GM19438 (cell line): Measurements from ENCODE around the gene PMM1.
A peak's percentile ranks its signal among the peaks of the same experiment; 100 is the strongest.
"Not testable (repeated sequence)": the region's sequence is repeated elsewhere in the genome, so short reads cannot be mapped to it uniquely, and the experiment has no call there.

Experiments used
- ATAC-seq: cut with Tn5 transposase; IDR thresholded peaks from one replicate; pipeline ENCODE4 v1.9.1; 2021; ENCODE audit warnings: low read depth; ENCODE audit not compliant: unreplicated experiment

Gene PMM1

DNA sequence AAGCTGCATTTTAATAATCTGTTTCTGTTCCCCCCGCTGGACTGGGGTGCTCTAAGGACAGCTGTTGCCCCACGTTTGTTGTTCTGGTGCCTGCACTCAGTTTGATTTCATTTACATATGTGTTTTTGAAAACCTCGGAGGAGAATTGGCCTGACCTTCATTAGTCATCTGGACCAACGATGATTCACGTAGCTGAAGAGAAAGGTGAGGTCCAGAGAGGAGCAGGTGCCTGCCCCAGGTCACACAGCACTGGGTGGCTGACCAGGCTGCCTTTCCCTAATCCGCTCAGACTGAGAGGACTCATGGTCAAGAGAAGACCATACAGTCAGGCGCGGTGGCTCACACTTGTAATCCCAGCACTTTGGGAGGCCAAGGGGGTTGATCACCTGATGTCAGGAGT is 25.1 kb downstream of the PMM1 start:
- ATAC-seq = no peak

DNA sequence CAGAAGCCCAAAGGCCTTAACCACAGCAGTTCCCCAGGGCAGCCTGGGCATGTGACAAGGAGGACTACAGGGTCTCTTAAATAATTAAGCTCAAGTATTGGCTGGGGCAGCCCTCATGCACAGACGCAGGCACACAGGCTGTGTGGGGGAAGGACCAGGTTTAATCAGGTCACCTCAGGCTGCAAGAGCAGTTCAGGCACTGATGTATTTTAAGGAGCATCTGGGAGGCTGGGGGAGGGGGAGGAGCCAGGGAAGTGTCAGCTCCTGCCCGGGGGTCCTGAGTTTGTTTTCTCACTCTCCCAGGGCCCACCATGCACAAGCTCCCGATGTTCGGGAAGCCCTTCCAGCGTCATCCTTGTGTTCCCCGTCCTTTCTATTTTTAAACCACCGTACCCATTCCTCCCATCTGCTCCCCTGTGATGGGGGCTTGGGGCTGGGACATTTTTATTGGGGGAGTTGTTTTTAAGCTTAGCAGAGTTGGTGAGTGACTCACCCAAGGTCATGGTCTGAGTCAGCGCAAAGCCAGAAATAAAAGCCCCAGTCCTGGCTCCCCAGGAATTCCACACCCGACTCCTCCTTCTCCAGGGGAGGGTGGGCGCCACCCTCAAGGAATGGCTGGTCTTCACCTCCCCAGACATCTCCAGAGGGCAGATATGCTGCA is 26.5 kb downstream of the PMM1 start:
- ATAC-seq = no peak

DNA sequence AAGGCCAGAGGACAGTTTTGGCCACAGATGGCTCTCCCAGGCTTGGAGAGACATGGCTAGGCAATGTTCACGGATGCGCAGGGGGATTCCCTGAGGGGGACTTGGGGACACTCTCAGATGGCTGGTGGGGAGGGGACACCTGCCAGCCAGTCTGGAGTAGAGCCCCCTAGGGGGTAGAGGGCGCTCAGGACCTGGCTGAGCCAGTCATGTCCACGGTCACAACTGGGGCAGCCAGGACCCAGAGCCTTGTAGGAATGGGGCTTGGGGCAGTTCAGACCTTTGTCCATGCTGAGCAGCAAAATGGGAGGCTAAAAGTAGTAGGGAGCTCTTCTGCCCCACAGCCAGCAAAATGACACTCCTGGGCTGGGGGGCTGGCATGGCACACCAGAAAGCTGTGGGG is 27.2 kb downstream of the PMM1 start:
- no peak for ATAC-seq

DNA sequence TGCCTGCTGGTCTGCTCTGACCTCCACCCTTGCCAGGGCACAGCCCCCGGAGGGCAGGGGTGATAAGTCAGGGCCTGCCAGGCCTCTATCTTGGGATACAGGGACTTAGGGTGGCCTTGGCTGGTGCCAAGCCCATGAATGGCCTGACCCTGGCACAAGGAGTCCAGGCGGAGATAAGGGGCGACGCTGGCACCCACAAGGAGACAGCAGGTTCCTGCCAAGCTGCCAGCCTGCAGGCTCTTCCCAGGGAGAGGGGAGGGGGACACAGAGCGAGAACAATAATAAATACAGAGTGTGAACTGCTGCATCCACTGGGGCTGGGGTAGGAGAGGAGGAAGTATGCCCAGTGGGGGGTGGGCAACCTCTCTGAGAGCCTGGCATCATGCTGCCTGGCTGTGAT is 27.9 kb downstream of the PMM1 start:
- ATAC-seq = no peak

DNA sequence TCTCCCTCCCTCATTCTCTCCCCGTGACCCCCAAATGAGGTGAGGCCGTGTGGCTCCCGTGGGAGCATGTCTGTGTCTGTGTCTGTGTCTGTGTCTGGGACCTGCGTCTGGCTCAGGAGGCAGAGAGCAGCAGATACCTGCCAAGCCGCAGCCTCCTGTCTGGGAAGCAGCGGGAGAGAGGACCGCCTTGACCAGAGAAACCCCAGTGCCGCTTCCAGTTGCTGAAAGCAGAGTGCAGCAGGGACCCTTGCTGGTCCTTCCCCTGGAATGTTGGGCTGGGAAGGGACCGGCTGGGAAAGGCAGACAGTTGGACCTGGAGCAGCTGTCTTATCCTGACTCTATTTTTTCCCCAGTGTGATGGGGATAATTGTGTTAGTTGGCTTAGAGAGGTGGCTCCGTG is 28.3 kb downstream of the PMM1 start:
- no peak for ATAC-seq

DNA sequence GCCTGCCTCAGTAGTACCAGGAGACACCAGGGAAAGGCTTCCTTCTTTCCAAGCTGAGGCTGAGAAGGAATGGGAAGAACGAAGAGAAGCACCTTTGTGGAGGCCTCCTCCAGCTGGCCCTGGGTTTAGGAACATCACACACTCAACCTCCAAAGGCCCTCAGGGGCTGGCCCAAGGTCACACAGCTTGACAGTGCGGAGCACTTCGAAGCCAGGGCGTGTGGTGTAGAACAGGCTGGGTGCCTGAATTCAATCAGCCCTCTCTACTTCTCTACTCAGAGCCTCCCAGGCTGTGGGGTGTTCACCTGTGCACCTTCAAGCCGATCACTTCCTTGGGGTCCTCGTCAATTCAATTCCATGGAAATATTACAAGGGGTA is 29.6 kb downstream of the PMM1 start:
- ATAC-seq = no peak

DNA sequence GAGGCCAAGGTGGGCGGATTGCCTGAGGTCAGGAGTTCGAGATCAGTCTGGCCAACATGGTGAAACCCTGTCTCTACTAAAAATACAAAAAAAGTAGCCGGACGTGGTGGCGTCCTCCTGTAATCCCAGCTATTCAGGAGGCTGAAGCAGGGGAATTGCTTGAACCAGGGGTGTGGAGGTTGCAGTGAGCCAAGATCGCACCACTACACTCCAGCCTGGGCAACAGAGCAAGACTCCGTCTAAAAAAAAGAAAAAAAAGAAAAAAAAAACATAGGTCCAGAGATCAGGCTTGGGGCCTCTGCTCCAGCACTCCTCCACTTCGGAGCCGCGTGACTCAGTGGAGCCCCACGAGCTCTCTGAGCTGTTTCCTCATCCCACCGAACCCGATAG is 31.4 kb downstream of the PMM1 start:
- ATAC-seq = not testable (repeated sequence)

DNA sequence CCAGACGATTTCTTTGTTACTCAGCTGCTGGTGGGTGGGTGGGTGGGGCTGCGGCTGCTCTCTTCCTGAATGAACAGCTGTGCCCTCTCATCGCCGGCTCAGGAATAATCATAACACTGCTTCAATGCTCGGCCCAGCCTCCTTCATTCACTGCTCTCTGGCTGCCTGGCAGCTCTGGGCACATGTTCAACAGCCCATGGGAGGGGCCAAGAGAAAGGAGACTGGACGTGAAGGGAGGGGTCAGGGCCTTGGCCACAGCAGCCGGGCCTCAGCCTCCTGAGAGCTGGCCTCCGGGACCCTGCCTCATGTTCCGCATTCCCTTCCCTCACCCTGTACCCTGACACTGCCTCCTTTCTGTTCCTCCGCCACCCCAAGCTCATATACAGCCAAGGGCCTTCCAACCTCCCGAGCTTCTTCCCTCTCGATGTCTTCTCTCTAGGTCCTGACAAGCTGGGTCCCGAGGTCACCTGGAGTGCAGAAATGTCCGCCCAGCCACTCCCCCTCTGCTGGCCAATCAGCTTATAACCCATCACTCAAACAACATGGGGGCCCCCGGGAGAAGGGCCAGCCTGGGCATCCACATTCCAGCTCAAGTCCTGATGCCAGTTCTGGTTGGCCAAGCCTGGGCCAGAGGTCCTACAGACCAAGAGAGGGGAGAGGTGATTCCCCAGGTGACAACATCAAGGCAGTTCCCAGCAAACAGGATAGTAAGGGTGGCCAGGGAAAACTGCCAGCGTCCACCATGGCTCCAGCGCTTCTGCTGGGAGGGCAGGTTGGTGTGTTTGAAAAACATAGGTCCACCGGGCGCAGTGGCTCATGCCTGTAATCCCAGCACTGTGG is 32.0 kb downstream of the PMM1 start:
- ATAC-seq = no peak

DNA sequence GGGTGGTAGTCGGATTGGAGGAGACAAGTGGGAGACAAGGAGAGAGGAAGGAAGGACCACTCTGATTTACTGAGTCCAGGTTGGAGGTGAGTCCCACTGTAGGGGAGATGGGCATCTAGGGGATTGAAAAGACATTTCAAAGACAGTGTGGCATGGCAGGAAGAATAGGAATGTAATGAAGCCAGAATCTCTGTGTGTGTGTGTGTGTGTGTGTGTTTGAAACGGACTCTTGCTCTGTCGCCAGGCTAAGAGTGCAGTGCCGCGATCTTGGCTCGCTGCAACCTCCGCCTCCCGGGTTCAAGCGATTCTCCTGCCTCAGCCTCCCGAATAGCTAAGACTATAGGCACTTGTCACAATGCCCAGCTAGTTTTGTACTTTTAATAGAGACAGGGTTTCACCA is 33.1 kb downstream of the PMM1 start:
- ATAC-seq = no peak

DNA sequence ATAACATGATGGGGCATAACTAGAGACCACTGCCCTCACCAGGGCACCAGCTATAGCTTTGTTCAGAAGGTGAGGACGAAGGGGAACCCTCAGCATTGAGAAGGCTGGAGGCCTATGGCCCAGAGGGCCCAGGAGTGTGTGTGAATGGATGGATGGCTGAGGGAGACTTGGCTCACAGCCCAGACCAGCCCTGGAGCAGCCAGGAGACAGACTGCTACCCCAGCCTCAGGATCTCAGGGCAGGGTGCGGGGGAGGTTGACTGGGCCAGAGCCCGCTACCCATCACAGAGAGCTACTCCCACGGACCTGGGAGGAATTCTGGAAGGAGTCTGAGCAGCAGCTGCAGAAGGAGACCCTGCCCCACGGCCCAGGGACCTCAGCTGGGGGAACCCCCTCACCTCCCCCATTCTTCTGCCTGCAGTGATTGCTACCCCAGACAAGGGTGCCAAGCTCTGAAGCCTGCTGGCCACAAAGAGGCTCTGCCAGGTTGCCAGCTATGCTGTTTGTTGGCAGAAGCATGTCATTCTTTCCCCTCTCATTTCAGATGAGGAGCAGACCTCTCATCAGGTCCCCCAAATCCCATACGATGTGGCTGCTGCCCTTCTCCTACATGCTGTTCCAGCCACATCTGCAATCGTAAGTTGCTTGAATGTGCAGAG is 34.2 kb downstream of the PMM1 start:
- ATAC-seq = no peak

DNA sequence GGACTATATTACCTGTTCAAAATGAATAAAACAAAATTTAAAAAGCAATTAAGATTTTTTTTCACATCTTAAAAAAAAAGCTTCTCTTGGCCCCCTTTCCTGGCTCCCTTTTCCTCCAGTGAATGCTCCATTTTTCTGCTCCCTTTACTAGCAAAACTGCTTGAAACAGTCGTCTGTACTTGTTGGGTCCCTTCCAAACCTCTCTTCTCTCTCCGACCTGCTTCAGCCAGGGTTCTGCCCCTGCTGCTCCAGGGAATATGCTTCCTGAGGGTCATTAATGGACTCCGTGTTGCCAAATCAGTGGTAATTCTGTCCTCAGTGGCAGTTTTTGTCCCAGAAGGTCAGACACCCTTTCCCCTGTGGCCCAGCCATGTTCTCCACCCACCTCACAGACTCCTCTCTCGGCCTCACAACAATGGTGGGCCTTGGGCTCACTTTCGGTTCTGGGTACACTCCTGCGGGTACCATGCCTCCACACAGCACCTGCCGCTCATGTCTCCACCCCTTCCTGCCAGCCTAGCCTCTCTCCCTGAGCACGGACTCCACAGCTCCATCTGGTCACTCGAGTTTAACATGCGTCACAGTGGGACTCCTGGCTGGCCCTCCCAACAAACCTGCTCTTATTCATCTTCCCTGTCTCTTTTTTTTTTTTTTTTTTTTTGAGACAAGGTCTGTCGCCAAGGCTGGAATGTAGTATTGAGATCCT is 37.6 kb downstream of the PMM1 start:
- no peak for ATAC-seq

DNA sequence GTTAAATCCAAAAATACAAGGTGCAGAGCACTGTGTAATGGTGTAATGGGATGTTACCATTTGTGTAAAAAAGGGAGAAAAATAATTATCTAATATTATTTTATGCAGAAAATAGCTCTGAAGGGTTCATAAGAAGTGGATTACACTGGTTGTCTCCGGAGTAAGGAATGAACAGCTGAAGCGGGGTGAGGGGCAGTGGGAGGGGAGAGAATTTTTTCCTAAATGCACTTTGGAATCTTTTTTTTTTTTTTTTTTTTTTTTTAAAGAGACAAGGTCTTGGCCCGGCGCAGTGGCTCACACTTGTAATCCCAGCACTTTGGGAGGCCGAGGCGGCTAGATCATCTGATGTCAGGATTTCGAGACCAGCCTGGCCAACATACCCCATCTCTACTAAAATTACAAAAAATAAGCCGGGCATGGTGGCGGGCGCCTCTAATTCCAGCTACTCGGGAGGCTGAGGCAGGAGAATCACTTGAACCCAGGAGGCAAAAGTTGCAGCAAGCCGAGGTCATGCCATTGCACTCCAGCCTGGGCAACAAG is 38.6 kb downstream of the PMM1 start:
- no peak for ATAC-seq

DNA sequence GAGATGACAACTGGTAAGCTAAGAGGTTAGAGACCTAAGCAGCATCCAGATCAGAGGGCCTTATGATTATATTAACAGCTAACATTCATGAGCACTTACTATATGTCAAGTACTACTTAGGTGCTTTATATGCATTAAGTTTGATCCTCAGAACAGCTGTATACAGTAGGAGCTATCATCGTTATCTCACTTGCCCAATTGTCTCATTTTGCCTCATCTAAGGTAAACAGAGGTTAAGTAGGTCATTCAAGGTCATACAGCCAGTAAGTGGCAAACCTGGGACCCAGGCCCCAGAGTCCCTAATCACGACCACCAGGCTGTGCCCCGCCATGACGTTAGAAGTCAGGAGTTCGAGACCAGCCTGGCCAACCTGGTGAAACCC is 40.8 kb downstream of the PMM1 start:
- ATAC-seq = no peak

DNA sequence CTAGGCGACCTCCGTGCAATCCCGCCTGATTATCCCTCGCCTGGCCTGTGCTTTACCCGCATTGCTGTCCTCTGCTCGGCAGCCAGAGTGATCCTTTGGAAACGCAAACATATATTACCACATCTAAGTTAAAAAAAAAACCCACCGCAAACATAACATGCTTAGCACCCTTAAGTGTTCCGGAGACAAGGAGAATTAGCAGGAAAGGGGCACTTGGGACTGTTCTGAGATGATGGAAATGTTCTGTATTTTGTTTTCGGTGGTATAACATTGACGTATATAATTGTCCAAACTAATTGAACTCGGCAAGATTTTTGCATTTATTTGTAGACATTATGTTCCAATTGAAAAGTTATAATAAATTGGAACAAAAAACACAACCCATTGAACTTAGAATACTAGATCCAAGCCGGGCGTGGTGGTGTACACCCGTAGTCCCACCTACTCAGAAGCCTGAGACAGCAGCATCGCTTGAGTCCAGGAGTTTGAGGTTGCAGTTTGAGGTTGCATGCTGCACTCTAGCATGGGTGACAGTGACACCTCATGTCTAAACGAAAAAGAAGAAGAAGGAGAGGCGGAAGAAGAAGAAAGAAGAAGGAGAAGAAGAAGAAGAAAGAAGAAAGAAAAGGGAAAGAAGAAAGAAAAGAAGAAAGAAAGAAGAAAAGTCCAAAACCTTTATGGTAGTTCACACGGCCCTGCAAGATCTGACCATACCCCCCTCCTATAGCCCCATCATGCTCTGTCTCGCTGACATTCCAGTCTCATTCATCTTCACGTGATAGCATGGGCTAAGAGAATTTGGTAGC is 44.8 kb downstream of the PMM1 start:
- no peak for ATAC-seq

DNA sequence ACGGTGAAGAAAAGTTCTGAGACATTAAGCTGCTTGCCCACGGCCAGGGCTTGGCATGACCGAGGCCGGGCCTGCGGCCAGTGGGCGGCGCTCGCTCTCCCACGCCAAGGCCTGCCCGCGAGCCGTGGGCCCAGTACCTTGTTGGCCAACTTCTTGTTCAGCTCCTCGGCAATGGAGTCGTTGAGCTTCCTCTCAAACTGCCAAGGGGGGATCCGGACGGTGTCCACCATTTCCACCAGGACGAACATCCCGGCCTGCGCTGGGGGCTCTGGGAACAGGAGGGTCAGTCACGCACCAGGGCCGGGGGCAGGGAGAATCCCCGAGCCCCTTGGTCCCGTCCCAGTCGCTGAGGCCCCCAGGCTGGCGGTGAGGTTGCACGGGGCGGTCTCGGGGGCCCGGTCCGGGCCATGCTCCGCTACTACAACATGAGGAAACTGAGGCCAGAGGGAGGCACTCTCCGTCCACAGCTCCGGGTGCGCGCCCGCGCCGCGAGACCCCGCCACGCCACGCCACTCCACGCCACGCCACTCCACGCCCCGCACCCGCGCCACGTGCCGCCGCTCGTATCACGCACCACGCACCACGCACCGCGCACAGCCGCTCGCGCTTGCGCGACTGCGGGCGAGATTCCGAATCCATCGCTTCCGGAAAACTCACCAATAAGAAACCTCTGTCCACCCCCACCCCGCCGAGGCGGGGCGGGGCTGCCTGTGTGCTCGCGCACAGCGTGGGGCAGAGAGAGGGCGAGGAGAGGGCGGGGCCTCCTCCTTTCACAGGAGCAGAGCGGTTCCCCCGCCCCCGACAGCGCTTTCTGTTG is 45.6 kb downstream of the PMM1 start, which contains the start of gene POLR3H:
POLR3H (minus strand) TSS at position 617 of the 817 bp plus-strand sequence; CDS start at position 248, 369 bp downstream.
- ATAC-seq = peak; percentile 88

DNA sequence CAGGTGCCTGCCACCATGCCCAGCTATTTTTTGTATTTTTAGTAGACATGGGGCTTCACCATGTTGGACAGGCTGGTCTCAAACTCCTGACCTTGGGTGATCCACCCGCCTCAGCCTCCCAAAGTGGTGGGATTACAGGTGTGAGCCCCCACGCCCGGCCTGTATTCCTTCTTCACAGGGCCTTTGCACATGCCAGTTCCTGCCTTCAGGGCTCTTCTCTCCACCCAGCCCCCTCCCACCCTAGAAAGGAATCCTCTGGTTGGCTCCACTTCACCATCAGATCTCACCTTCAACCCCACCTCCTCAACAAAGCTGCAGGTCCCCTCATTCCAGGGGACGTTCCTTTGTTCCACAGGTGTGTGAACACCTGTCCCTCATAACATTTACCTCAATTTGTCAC is 47.4 kb downstream of the PMM1 start:
- no peak for ATAC-seq

DNA sequence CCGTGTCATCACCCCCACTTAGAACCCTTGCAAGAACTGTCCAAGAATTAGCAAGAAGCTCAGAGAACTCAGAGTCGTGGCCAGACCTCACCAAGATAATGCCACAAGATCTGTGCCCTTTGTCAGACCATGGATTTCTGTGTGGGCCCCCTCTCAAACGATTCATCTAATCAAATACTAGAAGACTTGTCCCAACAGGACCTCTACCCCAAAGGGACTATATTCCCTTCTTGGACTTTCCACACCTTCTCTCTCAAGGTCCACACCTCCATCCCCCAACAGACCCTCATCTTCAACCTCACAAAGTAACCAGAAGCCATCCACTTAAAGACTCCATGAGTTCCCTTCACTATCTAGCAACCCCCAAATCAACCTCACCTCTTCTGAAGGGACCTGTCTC is 48.2 kb downstream of the PMM1 start:
- no peak for ATAC-seq

DNA sequence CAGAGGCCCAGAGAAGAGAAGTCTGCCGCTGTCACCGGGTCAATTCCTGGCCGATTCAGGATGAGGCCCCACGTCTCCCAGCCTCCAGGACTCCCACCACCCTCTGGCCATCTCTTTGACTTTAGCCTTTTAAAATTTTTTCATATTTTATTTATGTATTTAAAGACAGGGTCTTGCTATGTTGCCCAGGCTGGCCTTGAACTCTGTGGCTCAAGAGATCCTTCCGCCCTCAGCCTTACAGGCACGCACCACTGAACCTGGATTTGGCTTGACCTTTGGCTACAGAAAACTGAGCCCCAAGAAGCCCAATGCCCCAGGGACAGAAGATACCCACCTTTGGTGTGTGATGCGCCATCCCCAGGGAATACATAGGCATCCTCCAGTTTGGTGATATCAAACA is 49.3 kb downstream of the PMM1 start:
- ATAC-seq = no peak

DNA sequence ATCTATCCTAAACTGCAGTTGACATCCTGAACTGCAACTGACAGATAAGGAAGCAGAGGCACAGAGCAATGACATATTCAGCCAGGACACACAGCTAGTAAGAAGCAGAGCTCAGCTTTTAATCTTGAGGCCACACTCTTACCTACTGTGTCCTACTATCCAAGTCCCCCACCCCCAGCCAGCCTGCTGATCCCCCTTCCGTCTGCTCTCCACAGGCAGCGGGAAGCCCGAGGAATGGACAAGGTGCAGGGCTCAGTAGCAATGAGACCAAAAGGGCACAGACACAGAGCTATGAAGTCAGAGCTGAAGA is 49.7 kb downstream of the PMM1 start:
- ATAC-seq = no peak
